OCI-LY3 (cell line): ENCODE results near the gene PLD3.
A peak's percentile ranks its signal among the peaks of the same experiment; 100 is the strongest.

Experiments
- H2AFZ ChIP-seq: fragments of 200-600, 300-600 bp; shearing (Covaris generic); 2 replicates; pipeline ENCODE4 v1.6.0; 2014; ENCODE audit warnings: antibody characterized with exemption, low read depth, low read length
- H3K27ac ChIP-seq: fragments of 200-600, 300-600 bp; sonication (generic); 2 replicates; pipeline ENCODE4 v1.5.1; 2014; ENCODE audit warnings: mild to moderate bottlenecking, low read length, moderate library complexity, mixed read lengths
- H3K27me3 ChIP-seq: fragments of 200-600, 300-600 bp; sonication (generic); 2 replicates; pipeline ENCODE4 v1.6.1; 2014; ENCODE audit warnings: low read depth, low read length, mixed read lengths
- H3K36me3 ChIP-seq: fragments of 200-600, 300-600 bp; sonication (generic); replicated peaks from 2 replicates; pipeline ENCODE3; 2014; ENCODE audit warnings: low read depth, low read length, mixed read lengths
- H3K4me1 ChIP-seq: fragments of 300-600, 200-600 bp; sonication (generic); 2 replicates; pipeline ENCODE4 v1.6.1; 2014; ENCODE audit warnings: low read length, mixed read lengths
- H3K4me2 ChIP-seq: fragments of 200-600, 300-600 bp; sonication (generic); 2 replicates; pipeline ENCODE4 v1.6.1; 2014; ENCODE audit warnings: low read length, mixed read lengths
- H3K4me3 ChIP-seq: fragments of 300-600, 200-600 bp; sonication (generic); 2 replicates; pipeline ENCODE4 v1.5.1; 2014; ENCODE audit warnings: antibody characterized with exemption, mild to moderate bottlenecking, low read length, moderate library complexity
- H3K79me2 ChIP-seq: fragments of 300-600, 200-600 bp; shearing (Covaris generic); 2 replicates; pipeline ENCODE4 v1.6.1; 2014; ENCODE audit warnings: mild to moderate bottlenecking, low read length, mixed read lengths
- H3K9ac ChIP-seq: fragments of 300-600, 200-600 bp; shearing (Covaris generic); 2 replicates; pipeline ENCODE4 v1.6.0; 2014; ENCODE audit warnings: mild to moderate bottlenecking, low read length, moderate library complexity
- H3K9me3 ChIP-seq: fragments of 200-600, 300-600 bp; shearing (Covaris generic); 2 replicates; pipeline ENCODE4 v1.6.1; 2014; ENCODE audit warnings: low read length, mixed read lengths; ENCODE audit not compliant: insufficient read depth
- H4K20me1 ChIP-seq: fragments of 200-600, 300-600 bp; sonication (generic); 2 replicates; pipeline ENCODE4 v1.6.1; 2016; ENCODE audit warnings: low read length, mixed read lengths; ENCODE audit not compliant: insufficient read depth
- EZH2phosphoT487 ChIP-seq: fragments of 200-600 bp; shearing (Covaris generic); IDR thresholded peaks from 2 replicates; pipeline ENCODE4 v1.6.1; 2018; ENCODE audit warnings: antibody characterized with exemption, mixed run types, low read depth
- TF ChIP-seq, protein P1 (sequence below): fragments of 200-600, 300-600 bp; sonication (generic); IDR thresholded peaks from 2 replicates; pipeline ENCODE4 v1.5.1; 2014; ENCODE audit warnings: antibody characterized with exemption, low read length, low read depth

The PLD3 gene

DNA sequence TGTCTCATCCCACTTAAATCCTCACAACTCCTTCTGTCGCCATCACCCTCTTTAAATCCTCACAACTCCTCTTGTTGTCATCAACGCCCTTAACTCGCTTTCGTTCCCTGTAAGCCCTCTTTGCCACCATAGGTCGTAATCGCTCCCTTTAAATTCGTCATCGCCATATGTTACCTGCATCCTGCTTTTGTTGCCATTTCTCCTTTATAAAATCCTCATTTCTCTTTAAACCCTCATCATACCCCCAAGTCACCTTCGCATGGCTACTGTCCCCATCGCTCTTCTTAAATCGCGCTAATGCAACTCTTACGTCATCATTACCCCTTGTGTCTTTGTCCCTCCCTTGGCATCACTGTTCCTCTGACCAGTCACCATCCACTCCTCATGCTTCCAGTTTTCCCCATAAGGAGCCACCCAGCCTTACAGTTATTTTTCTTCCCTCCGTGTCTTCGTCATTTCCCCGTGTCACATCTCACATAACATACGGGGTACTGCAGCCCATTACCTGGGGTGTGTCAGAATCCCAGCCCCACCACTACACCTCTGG is 539 bp downstream of the PLD3 start:
- H3K4me1 ChIP-seq: peaks cover 14% of the 10 kb centered on the region
- no peak for TF ChIP-seq EZH2phosphoT487
- TF ChIP-seq, protein P1, sequence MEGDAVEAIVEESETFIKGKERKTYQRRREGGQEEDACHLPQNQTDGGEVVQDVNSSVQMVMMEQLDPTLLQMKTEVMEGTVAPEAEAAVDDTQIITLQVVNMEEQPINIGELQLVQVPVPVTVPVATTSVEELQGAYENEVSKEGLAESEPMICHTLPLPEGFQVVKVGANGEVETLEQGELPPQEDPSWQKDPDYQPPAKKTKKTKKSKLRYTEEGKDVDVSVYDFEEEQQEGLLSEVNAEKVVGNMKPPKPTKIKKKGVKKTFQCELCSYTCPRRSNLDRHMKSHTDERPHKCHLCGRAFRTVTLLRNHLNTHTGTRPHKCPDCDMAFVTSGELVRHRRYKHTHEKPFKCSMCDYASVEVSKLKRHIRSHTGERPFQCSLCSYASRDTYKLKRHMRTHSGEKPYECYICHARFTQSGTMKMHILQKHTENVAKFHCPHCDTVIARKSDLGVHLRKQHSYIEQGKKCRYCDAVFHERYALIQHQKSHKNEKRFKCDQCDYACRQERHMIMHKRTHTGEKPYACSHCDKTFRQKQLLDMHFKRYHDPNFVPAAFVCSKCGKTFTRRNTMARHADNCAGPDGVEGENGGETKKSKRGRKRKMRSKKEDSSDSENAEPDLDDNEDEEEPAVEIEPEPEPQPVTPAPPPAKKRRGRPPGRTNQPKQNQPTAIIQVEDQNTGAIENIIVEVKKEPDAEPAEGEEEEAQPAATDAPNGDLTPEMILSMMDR: no peak
- no peak overlapping the region for H3K27ac ChIP-seq
- no peaks in the 10 kb centered on the region for H3K27me3 ChIP-seq
- peaks cover 20% of the 10 kb centered on the region for H3K79me2 ChIP-seq
- H2AFZ ChIP-seq: no peak overlapping the region
- H3K9me3 ChIP-seq: no peaks in the 10 kb centered on the region
- H3K4me3 ChIP-seq: peak overlapping the region; percentile 77
- H3K4me2 ChIP-seq: peak overlapping the region; percentile 84
- H4K20me1 ChIP-seq: peaks cover 3% of the 10 kb centered on the region; the same call in 1 of the 2 replicates
- peak overlapping the region; percentile 47 for H3K9ac ChIP-seq
- peaks cover 2% of the 10 kb centered on the region for H3K36me3 ChIP-seq

DNA sequence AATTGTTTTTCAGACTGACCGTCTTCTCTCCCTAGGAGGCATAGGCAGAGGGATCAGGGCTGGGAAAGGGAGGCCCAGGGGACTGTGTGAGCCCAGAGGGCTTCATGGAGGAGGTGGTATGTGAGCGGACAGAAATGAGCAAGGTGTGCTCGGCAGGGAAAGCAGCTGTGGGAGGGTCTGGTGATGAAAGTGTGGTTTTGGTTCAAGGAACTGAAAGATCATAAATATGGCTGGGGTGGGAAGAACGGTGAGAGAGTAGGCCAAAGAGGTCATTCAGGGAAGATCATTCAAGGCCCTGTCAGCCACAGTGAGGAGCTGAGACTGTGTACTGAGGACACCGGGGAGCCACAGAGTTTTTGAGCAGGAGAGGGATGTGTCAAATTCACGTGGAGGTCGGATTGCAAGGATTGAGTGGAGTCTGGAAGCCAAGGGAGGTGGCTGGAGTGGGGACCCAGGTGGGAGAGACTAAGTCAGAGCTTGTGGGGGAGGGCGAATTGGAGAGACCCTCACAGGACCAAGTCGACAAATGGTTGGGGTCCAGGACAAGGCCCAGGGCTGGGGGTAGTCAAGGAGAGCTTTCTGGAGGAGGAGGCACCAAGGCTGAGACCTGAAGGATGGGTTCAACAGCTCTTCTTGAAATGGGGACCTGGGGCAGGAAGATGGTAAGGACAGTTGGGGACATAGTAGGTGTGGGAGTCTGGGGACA is 7.6 kb downstream of the PLD3 start:
- no peak overlapping the region for H2AFZ ChIP-seq
- TF ChIP-seq, protein P1: no peak
- TF ChIP-seq EZH2phosphoT487: no peak
- peaks cover 40% of the 10 kb centered on the region for H3K27me3 ChIP-seq
- H3K36me3 ChIP-seq: no peaks in the 10 kb centered on the region
- H4K20me1 ChIP-seq: peaks cover 35% of the 10 kb centered on the region
- no peaks in the 10 kb centered on the region for H3K9me3 ChIP-seq
- peaks cover 40% of the 10 kb centered on the region for H3K4me1 ChIP-seq
- H3K4me2 ChIP-seq: peak overlapping the region; percentile 60
- H3K27ac ChIP-seq: no peak overlapping the region
- no peak overlapping the region for H3K4me3 ChIP-seq
- H3K79me2 ChIP-seq: no peaks in the 10 kb centered on the region
- no peak overlapping the region for H3K9ac ChIP-seq

DNA sequence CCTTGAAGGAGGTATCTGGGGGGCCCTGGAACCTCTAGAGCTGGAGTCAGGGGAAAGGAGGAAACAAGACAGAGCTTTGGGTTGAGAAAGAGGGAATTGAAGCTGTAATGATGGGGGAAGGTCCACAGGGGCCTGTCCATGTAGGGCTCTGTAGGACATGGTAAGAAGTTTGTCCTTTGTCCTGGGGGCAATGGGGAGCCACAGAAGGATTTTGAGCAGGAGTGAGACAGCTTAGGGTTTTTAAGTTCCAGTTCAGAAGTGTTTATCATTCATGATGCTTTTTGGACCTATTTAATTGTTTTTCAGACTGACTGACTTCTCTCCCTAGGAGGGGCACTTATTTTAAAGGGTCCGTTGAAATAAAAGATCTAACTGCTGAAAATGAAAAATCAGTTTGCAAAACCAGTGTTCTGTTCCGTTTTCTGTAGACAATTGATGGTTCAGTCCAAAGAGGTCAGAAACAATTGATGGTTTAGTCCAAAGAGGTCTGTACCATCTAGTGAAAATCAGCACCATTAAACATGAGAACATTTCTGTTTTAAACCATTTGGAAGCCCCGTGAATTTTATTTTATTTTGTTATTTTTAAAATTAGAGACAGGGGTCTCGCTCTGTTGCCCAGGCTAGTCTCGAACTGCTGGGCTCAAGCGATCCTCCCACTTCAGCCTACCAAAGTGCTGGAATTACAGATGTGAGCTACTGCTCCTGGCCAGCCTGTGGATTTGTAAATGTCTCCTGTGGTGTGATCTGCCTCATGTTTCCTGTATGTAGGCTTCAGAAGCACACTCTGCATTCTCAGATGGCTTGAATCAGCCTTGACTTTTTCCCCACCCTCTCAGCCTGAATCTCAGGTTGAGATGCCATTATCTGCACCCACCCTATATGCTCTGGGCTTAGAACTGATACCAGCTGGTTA is 8.4 kb downstream of the PLD3 start:
- no peak for TF ChIP-seq EZH2phosphoT487
- TF ChIP-seq, protein P1: no peak
- Histone ChIP-seq H3K4me1 (peaks cover 40% of the 10 kb centered on the region), H3K9ac (no peak overlapping the region), H2AFZ (no peak overlapping the region), H3K36me3 (no peaks in the 10 kb centered on the region), H3K27me3 (peaks cover 44% of the 10 kb centered on the region), H3K9me3 (no peaks in the 10 kb centered on the region), H4K20me1 (peaks cover 38% of the 10 kb centered on the region), H3K27ac (no peak overlapping the region), H3K4me3 (no peak overlapping the region), H3K79me2 (no peaks in the 10 kb centered on the region), H3K4me2 (no peak overlapping the region)

DNA sequence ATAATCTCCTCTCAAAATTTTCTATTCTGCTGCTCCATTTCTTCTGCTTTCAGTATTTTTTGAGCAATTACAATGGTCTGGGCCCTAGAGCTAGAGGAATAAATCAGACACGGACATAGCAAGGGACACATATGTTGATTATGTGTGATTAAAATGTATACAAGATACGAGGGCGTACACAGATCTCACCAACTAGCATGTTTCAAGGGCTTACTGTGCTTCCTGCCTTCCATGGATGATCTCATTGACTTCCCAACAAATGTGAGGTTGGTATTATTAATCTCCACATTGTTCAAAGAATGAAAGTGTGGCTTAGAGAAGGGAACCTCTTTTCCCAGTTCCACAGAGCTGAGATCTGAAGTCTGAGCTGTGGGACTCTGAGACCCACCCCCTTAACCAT is 9.1 kb downstream of the PLD3 start:
- Histone ChIP-seq H4K20me1 (peaks cover 38% of the 10 kb centered on the region), H3K27ac (no peak overlapping the region), H3K4me1 (peaks cover 40% of the 10 kb centered on the region), H3K27me3 (peaks cover 50% of the 10 kb centered on the region), H2AFZ (no peak overlapping the region), H3K4me2 (no peak overlapping the region), H3K9ac (no peak overlapping the region), H3K79me2 (no peaks in the 10 kb centered on the region), H3K9me3 (no peaks in the 10 kb centered on the region), H3K4me3 (no peak overlapping the region), H3K36me3 (no peaks in the 10 kb centered on the region)
- TF ChIP-seq, protein P1: no peak
- no peak for TF ChIP-seq EZH2phosphoT487
